HEK293T (cell line): Measurements from ENCODE around the gene MTA3.
"Not testable (repeated sequence)": the region's sequence is repeated elsewhere in the genome, so short reads cannot be mapped to it uniquely, and the experiment has no call there.

Experiments
- CTCF ChIA-PET: fragments of 350-600 bp; formaldehyde crosslinking; extraction: SDS; loops from one replicate; lab custom pipeline; 2021; ENCODE audit warnings: antibody characterized with exemption, inconsistent platforms; lab: Yijun Ruan, JAX
- POLR2A ChIA-PET: fragments of 350-600 bp; formaldehyde crosslinking; extraction: SDS; loops from one replicate; lab custom pipeline; 2020; ENCODE audit warnings: antibody characterized with exemption, inconsistent platforms; lab: Yijun Ruan, JAX
- DNase-seq: peaks from one replicate; pipeline ENCODE4 v3.0.0; 2012; ENCODE audit warnings: mixed read lengths; ENCODE audit errors: extremely low spot score
- ARNT ChIP-seq: fragments of 450-650 bp; IDR thresholded peaks from 2 replicates; pipeline ENCODE4 v1.6.1; 2017; ENCODE audit warnings: mild to moderate bottlenecking
- BHLHE40 ChIP-seq: fragments of 450-650 bp; IDR thresholded peaks from 2 replicates; pipeline ENCODE4 v1.6.1; 2016; ENCODE audit warnings: mild to moderate bottlenecking, moderate library complexity, borderline replicate concordance
- CTBP1 ChIP-seq: fragments of 450-650 bp; IDR thresholded peaks from 2 replicates; pipeline ENCODE4 v1.6.1; 2016; ENCODE audit warnings: borderline replicate concordance
- ELF4 ChIP-seq: fragments of 450-650 bp; IDR thresholded peaks from 2 replicates; pipeline ENCODE4 v1.6.1; 2017; ENCODE audit warnings: antibody characterized with exemption
- FOXA1 ChIP-seq: fragments of 450-650 bp; IDR thresholded peaks from 2 replicates; pipeline ENCODE4 v1.6.1; 2016; ENCODE audit warnings: mild to moderate bottlenecking
- FOXK2 ChIP-seq: fragments of 450-650 bp; IDR thresholded peaks from 2 replicates; pipeline ENCODE4 v1.6.1; 2016; ENCODE audit warnings: mild to moderate bottlenecking
- FOXM1 ChIP-seq: fragments of 450-650 bp; IDR thresholded peaks from 2 replicates; pipeline ENCODE4 v1.6.1; 2017; ENCODE audit warnings: mild to moderate bottlenecking, borderline replicate concordance
- HDGF ChIP-seq: fragments of 450-650 bp; IDR thresholded peaks from 2 replicates; pipeline ENCODE4 v1.6.1; 2017; ENCODE audit warnings: antibody characterized with exemption, borderline replicate concordance
- L3MBTL2 ChIP-seq: fragments of 450-650 bp; conservative IDR thresholded peaks from 2 replicates; pipeline ENCODE4 v1.6.1; 2016; ENCODE audit warnings: mild to moderate bottlenecking
- LEF1 ChIP-seq: fragments of 450-650 bp; IDR thresholded peaks from 2 replicates; pipeline ENCODE4 v1.6.1; 2017; ENCODE audit warnings: mild to moderate bottlenecking, borderline replicate concordance
- NFRKB ChIP-seq: fragments of 450-650 bp; IDR thresholded peaks from 2 replicates; pipeline ENCODE4 v1.6.1; 2016; ENCODE audit warnings: mild to moderate bottlenecking, moderate library complexity
- PKNOX1 ChIP-seq: fragments of 450-650 bp; IDR thresholded peaks from 2 replicates; pipeline ENCODE4 v1.6.1; 2016
- SP1 ChIP-seq: fragments of 450-650 bp; IDR thresholded peaks from 2 replicates; pipeline ENCODE4 v1.6.1; 2017
- SUZ12 ChIP-seq: fragments of 450-650 bp; IDR thresholded peaks from 2 replicates; pipeline ENCODE4 v1.6.1; 2016; ENCODE audit warnings: mild to moderate bottlenecking
- TARDBP ChIP-seq: fragments of 450-650 bp; IDR thresholded peaks from 2 replicates; pipeline ENCODE4 v1.6.1; 2016
- ZNF384 ChIP-seq: fragments of 450-650 bp; IDR thresholded peaks from 2 replicates; pipeline ENCODE4 v1.6.1; 2016

The MTA3 gene

DNA sequence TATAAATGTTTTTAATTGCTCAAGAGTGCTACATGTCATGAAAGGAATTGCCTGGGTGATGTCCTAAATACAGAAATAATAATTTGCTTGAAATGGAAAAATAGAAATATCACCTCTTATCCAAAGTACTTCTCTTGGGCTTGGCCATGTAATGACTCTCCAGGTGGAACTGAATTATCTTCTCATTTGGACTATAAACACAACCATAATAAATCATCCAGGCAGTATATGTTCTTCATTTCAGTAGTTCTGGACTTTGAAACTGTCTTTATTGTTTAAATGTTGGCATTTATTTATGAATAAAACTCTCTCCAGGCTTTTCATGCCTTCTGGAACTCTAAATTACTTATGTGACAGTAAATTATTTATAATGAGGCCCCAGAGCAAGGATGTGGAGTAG lies 155.0 kb downstream of the MTA3 start:
- no peak for DNase-seq
- ChIA-PET POLR2A (no interaction called here), CTCF (no interaction called here)
- TF ChIP-seq HDGF (no peak), CTBP1 (no peak), NFRKB (no peak), ZNF384 (no peak), FOXK2 (no peak), FOXA1 (no peak), TARDBP (no peak), LEF1 (no peak), ELF4 (no peak), PKNOX1 (no peak), FOXM1 (no peak)

DNA sequence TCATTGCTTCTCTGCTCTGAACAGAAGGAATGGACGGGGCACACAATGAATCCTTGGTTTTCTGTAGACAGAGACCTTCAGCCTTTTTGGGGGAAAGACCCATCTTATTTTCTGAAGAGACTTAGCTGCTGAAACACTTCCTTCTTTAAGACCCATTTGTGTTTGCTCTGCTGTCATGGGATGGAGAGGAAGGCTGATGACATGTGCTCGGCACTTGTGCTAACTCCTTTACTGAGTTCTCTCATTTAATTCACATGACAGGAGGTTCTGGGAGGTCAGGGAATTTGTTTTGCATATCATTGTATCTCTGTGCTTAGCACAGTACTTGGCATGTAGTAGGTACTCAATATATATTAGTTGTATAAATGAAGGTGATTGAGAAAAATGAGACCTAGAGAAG lies 156.5 kb downstream of the MTA3 start:
- TF ChIP-seq ARNT (no peak), HDGF (no peak), LEF1 (no peak), FOXK2 (no peak), ZNF384 (no peak), FOXA1 (no peak), TARDBP (no peak)
- DNase-seq, result no peak
- POLR2A ChIA-PET, result no interaction called here
- CTCF ChIA-PET, result no interaction called here

GRCh38 chr2:42725657-42726056 lies 157.2 kb downstream of the MTA3 start:
- ChIA-PET POLR2A (no interaction called here), CTCF (no interaction called here)
- TF ChIP-seq FOXK2, result no peak
- no peak for TF ChIP-seq L3MBTL2
- no peak for TF ChIP-seq CTBP1
- no peak for TF ChIP-seq TARDBP
- no peak for TF ChIP-seq LEF1
- TF ChIP-seq ELF4, result no peak
- no peak for TF ChIP-seq ZNF384
- DNase-seq, result no peak

DNA sequence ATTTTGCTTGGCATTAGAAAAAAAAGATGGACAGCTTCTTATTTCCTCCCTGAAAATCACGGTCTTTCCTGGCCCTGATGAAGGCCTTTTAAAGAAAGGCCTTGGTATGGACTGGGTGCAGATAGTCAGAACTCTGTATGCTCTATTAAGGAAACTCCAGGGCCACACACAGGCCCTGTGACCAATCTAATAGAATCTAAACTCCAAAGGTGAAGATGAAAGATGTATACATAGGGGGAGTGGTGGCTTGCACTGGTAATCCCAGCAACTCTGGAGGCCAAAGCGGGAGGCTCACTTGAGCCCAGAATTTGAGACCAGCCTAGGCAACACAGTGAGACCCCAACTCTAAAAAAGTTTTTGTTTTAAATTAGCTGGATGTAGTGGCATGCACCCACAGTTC lies 158.2 kb downstream of the MTA3 start:
- ChIA-PET CTCF (no interaction called here), POLR2A (no interaction called here)
- TF ChIP-seq FOXM1 (no peak), ZNF384 (no peak)
- no peak for DNase-seq

GRCh38 chr2:42731316-42731715 lies 162.9 kb downstream of the MTA3 start:
- CTCF ChIA-PET, POLR2A ChIA-PET, DNase-seq: not testable (repeated sequence)

DNA sequence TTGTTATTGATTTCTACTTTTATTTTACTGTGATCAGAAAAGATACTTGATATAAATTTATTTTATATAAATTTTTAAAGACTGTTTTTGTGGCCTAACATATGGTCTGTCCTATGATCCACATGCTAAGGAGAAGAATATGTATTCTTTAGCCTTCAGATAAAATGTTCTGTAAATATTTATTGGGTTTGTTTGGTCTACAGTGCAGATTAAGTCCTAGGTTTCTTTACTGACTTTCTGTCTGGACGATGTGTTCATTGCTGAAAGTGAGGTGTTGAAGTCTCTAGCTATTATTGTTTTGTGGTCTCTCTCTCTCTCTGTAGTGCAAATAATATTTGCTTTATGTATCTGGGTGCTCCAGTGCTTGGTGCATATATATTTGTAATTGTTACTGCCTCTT lies 165.4 kb downstream of the MTA3 start:
- TF ChIP-seq PKNOX1 (no peak), HDGF (no peak), BHLHE40 (no peak), NFRKB (no peak), FOXK2 (no peak), CTBP1 (no peak), LEF1 (no peak), ELF4 (no peak), SP1 (no peak), L3MBTL2 (no peak), SUZ12 (no peak), TARDBP (no peak), ARNT (no peak), ZNF384 (no peak), FOXA1 (no peak), FOXM1 (no peak)
- ChIA-PET CTCF (no interaction called here), POLR2A (no interaction called here)
- DNase-seq, result no peak

GRCh38 chr2:42736598-42737322 lies 168.3 kb downstream of the MTA3 start:
- TF ChIP-seq FOXA1, result no peak

GRCh38 chr2:42741140-42741539 lies 172.7 kb downstream of the MTA3 start:
- no peak for DNase-seq
- CTCF ChIA-PET, result no interaction called here
- POLR2A ChIA-PET, result no interaction called here
- TF ChIP-seq BHLHE40, result no peak
- TF ChIP-seq SUZ12, result no peak
- no peak for TF ChIP-seq ZNF384
- no peak for TF ChIP-seq TARDBP
- no peak for TF ChIP-seq PKNOX1
- TF ChIP-seq L3MBTL2, result no peak
- no peak for TF ChIP-seq ARNT
- no peak for TF ChIP-seq SP1
- TF ChIP-seq CTBP1, result no peak

More at GRCh38 chr2:42736598-42737322, 168.3 kb downstream of the MTA3 start:
- DNase-seq, result no peak
- CTCF ChIA-PET, result interaction anchor here (0.7 kb wide), 1 partner anchor 11 kb away, joined by 3 read pairs; no protein-coding TSS in a partner anchor
- POLR2A ChIA-PET, result no interaction called here
